ENCODE data around the gene GDPD1. TPM values are rescaled to one million over a fixed set of nuclear protein-coding genes. Genes with fewer than 3 reads are reported as not detected.

Gene GDPD1
- total RNA-seq, 3 donors from 2014 or later = 0.96 to 5.9 (median 4.8) TPM

DNA sequence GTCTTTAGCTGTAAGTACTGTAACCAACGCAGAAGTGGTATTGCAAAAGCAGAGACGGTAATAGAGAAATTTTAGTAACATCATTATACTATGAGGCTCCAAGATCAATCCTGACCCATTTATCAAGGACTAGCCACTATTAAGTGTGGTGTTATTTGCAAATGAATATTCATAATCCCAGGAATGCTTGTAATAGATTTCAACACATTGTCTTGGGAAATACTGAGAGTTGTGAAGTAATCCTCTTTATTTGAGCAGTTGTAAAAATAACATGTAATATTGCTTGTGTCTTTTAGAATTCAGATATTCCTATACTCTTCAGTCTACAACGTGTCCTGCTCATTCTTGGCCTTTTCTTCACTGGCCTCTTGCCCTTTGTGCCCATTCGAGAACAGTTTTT, 46.4 kb downstream of the GDPD1 start:
- no peak overlapping the region for H3K27ac ChIP-seq
- DNase-seq (ENCODE audit: low spot score in 2 of 2) = no peak
- H3K27me3 ChIP-seq = no peaks in the 10 kb centered on the region
- H3K4me1 ChIP-seq = no peaks in the 10 kb centered on the region
- intact Hi-C loops (cut with DNase I; ENCODE audit: low total_unique reads) = no loop called here
- H3K4me3 ChIP-seq = no peak overlapping the region
- no peak for TF ChIP-seq POLR2A (IDR thresholded peaks at IDR 0.05)
- TF ChIP-seq, protein P1, sequence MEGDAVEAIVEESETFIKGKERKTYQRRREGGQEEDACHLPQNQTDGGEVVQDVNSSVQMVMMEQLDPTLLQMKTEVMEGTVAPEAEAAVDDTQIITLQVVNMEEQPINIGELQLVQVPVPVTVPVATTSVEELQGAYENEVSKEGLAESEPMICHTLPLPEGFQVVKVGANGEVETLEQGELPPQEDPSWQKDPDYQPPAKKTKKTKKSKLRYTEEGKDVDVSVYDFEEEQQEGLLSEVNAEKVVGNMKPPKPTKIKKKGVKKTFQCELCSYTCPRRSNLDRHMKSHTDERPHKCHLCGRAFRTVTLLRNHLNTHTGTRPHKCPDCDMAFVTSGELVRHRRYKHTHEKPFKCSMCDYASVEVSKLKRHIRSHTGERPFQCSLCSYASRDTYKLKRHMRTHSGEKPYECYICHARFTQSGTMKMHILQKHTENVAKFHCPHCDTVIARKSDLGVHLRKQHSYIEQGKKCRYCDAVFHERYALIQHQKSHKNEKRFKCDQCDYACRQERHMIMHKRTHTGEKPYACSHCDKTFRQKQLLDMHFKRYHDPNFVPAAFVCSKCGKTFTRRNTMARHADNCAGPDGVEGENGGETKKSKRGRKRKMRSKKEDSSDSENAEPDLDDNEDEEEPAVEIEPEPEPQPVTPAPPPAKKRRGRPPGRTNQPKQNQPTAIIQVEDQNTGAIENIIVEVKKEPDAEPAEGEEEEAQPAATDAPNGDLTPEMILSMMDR (IDR thresholded peaks at IDR 0.05) = no peak
- no peak for TF ChIP-seq POLR2AphosphoS5 (IDR thresholded peaks at IDR 0.05)
- no peaks in the 10 kb centered on the region for H3K36me3 ChIP-seq
- no peaks in the 10 kb centered on the region for H3K9me3 ChIP-seq

DNA sequence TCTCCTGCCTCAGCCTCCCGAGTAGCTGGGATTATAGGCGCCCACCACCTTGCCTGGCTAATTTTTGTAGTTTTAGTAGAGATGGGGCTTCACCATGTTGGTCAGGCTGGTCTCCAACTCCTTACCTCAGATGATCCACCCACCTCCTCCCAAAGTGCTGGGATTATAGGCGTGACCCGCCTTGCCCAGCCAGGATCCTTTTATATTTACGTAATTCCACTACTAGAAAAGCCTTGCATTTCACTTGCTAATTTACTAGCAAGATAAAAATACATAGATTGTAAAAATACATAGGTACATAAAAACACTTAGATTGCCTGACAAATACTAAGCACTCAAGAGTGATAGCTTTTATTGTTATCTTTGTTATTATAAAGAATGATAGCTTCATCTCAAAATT, 47.5 kb downstream of the GDPD1 start:
- intact Hi-C loops (cut with DNase I; ENCODE audit: low total_unique reads) = no loop called here
- TF ChIP-seq, protein P1 (IDR thresholded peaks at IDR 0.05) = no peak
- TF ChIP-seq POLR2AphosphoS5 (IDR thresholded peaks at IDR 0.05) (no peak), POLR2A (IDR thresholded peaks at IDR 0.05) (no peak)
- Histone ChIP-seq H3K27me3 (no peaks in the 10 kb centered on the region), H3K27ac (no peak overlapping the region), H3K4me3 (no peak overlapping the region), H3K9me3 (no peaks in the 10 kb centered on the region), H3K4me1 (no peaks in the 10 kb centered on the region), H3K36me3 (no peaks in the 10 kb centered on the region)
- no peak for DNase-seq (ENCODE audit: low spot score in 2 of 2)

DNA sequence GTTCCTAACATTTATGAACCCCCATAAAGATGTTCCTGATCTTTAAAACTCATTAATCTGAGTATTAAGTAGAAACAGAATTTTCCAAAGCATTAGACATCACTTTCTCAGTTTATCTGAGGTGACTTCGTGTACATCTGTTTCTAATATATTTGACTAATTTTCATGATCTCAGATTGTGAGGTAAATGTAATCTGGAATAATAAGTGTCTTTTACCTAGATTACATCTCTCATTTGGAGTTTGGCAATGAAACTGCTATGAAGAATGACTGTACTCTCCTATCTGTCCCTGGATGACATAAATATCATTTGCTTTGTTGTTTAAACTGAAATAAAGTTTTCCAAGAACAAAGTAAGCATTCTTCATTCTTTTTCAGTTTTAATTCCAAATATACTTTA, 55.3 kb downstream of the GDPD1 start:
- TF ChIP-seq POLR2AphosphoS5 (IDR thresholded peaks at IDR 0.05) (no peak), POLR2A (IDR thresholded peaks at IDR 0.05) (no peak)
- TF ChIP-seq, protein P1 (IDR thresholded peaks at IDR 0.05) = no peak
- H3K4me1 ChIP-seq = no peaks in the 10 kb centered on the region
- H3K9me3 ChIP-seq = no peaks in the 10 kb centered on the region
- H3K27me3 ChIP-seq = no peaks in the 10 kb centered on the region
- no peak for DNase-seq (ENCODE audit: low spot score in 2 of 2)
- H3K4me3 ChIP-seq = no peak overlapping the region
- intact Hi-C loops (cut with DNase I; ENCODE audit: low total_unique reads) = no loop called here
- H3K36me3 ChIP-seq = no peaks in the 10 kb centered on the region
- no peak overlapping the region for H3K27ac ChIP-seq

- Histone ChIP-seq H3K4me1 (no peaks in the 10 kb centered on the region), H3K27ac (no peak overlapping the region), H3K4me3 (no peak overlapping the region), H3K27me3 (no peaks in the 10 kb centered on the region), H3K9me3 (no peaks in the 10 kb centered on the region), H3K36me3 (no peaks in the 10 kb centered on the region)
- DNase-seq (ENCODE audit: low spot score in 2 of 2) = no peak
- intact Hi-C loops (cut with DNase I; ENCODE audit: low total_unique reads) = no loop called here
- TF ChIP-seq, protein P1 (IDR thresholded peaks at IDR 0.05) = no peak
- TF ChIP-seq POLR2A (IDR thresholded peaks at IDR 0.05) (no peak), POLR2AphosphoS5 (IDR thresholded peaks at IDR 0.05) (no peak)
These were observed 56.7 kb downstream of the GDPD1 start for GRCh38 chr17:59277031-59277430.

GRCh38 chr17:59278406-59278805, 58.1 kb downstream of the GDPD1 start:
- no peak overlapping the region for H3K4me3 ChIP-seq
- TF ChIP-seq POLR2A (IDR thresholded peaks at IDR 0.05) = no peak
- TF ChIP-seq, protein P1 (IDR thresholded peaks at IDR 0.05) = no peak
- no peaks in the 10 kb centered on the region for H3K9me3 ChIP-seq
- intact Hi-C loops (cut with DNase I; ENCODE audit: low total_unique reads) = no loop called here
- no peaks in the 10 kb centered on the region for H3K4me1 ChIP-seq
- no peaks in the 10 kb centered on the region for H3K36me3 ChIP-seq
- H3K27me3 ChIP-seq = no peaks in the 10 kb centered on the region
- no peak overlapping the region for H3K27ac ChIP-seq
- DNase-seq (ENCODE audit: low spot score in 2 of 2) = no peak

Measured in breast epithelium (tissue), 4 donors.